ENCODE measurements around the gene TBPL1. TPM values are rescaled to one million over a fixed set of nuclear protein-coding genes. Genes with fewer than 3 reads are reported as not detected.

Gene TBPL1
- total and polyA plus RNA-seq, 2 of the 13 experiments (the other 11 are each of a cell fraction or from before 2014, with no cell fraction given): 25.3 to 39.3 TPM

- TF ChIP-seq ZNF710 (CRISPR knock-in tag; IDR thresholded peaks at IDR 0.05; ENCODE audit: borderline replicate concordance) (0 out of 2 replicates have a peak, but pooled peaks have one; percentile 34), E2F5 (CRISPR knock-in tag; conservative IDR thresholded peaks at IDR 0.05) (no peak), ZNF775 (CRISPR knock-in tag; IDR thresholded peaks at IDR 0.05; ENCODE audit: borderline replicate concordance) (no peak), REXO4 (CRISPR knock-in tag; IDR thresholded peaks at IDR 0.05; ENCODE audit: borderline replicate concordance) (no peak), SNAPC5 (CRISPR knock-in tag; IDR thresholded peaks at IDR 0.05; ENCODE audit: borderline replicate concordance) (no peak), ZNF670 (CRISPR knock-in tag; IDR thresholded peaks at IDR 0.05; ENCODE audit: borderline replicate concordance) (no peak; the same call in 1 of the 2 replicates), ARHGAP35 (CRISPR knock-in tag; IDR thresholded peaks at IDR 0.05; ENCODE audit: borderline replicate concordance) (peak; percentile 79; the same call in 1 of the 2 replicates), RFX1 (IDR thresholded peaks at IDR 0.05) (no peak), REPIN1 (CRISPR knock-in tag; IDR thresholded peaks at IDR 0.05; ENCODE audit: borderline replicate concordance, low read depth) (no peak; the same call in 1 of the 2 replicates), ISX (CRISPR knock-in tag; conservative IDR thresholded peaks at IDR 0.05) (no peak), ZNF260 (CRISPR knock-in tag; IDR thresholded peaks at IDR 0.05; ENCODE audit: borderline replicate concordance, low read depth) (no peak), PRMT3 (CRISPR knock-in tag; IDR thresholded peaks at IDR 0.05; ENCODE audit: borderline replicate concordance, low read depth) (no peak), ZFP36L2 (CRISPR knock-in tag; IDR thresholded peaks at IDR 0.05) (no peak; the same call in 1 of the 2 replicates), ZBTB39 (CRISPR knock-in tag; IDR thresholded peaks at IDR 0.05) (no peak), ZKSCAN8 (CRISPR knock-in tag; IDR thresholded peaks at IDR 0.05; ENCODE audit: borderline replicate concordance) (no peak), ZNF577 (CRISPR knock-in tag; IDR thresholded peaks at IDR 0.05; ENCODE audit: borderline replicate concordance, low read depth) (0 out of 2 replicates have a peak, but pooled peaks have one; percentile 9), MLLT10 (CRISPR knock-in tag; IDR thresholded peaks at IDR 0.05) (no peak), ZNF879 (CRISPR knock-in tag; IDR thresholded peaks at IDR 0.05) (no peak; the same call in 1 of the 2 replicates), ZBTB2 (CRISPR knock-in tag; IDR thresholded peaks at IDR 0.05; ENCODE audit: low read depth) (peak; percentile 41; the same call in 1 of the 2 replicates), HDAC2 (CRISPR knock-in tag; IDR thresholded peaks at IDR 0.05) (0 out of 2 replicates have a peak, but pooled peaks have one; percentile 29), YEATS4 (CRISPR knock-in tag; IDR thresholded peaks at IDR 0.05; ENCODE audit: borderline replicate concordance) (peak; percentile 53; the same call in 1 of the 2 replicates)
Measured at GRCh38 chr6:133951881-133952814, 876 bp upstream of the TBPL1 start (continued).
